Raji (cell line): Measurements from ENCODE around the gene C17orf100.
A peak's percentile ranks its signal among the peaks of the same experiment; 100 is the strongest.

Experiments used
- POLR2A ChIP-seq: IDR thresholded peaks from 2 replicates; pipeline ENCODE4 v1.6.1; 2011; ENCODE audit warnings: low read depth, low read length, control low read depth; ENCODE audit not compliant: insufficient read depth

Gene C17orf100

DNA sequence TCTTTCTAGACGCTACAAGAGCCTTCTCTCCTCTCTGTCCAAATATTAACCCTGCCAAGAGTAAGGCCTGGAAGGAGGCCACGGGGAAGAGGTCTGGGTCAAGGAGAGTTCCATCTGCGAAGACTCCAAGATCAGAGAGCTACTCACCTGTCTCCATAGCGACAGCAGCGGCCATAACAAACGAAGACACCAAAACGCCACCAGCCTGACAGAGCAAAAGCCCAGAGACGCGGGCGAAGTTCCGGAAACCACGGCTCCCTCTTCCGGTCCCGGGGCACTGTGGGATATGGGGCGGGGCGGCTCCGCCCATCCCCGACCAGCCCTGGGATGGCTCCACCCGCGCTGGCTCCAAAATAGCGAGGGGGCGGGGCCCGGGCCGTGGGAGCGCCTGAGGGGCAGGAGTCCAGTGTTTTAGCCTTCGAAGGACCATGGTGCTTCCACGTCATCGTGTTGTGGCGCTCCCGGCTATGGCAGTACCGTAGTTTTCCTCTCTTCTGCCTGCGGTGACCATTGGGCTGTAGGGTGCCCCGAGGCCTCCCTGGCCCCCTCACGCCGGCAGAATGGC, at the start of gene C17orf100, which contains the start of gene MED31:
Gene C17orf100 (plus strand): TSS at position 409 of the 565 bp plus-strand sequence. CDS start 152 bp downstream, at position 561.
Gene MED31 (minus strand): TSS at position 252 of the 565 bp plus-strand sequence. CDS start 77 bp downstream, at position 175.
- TF ChIP-seq POLR2A = peak; percentile 86

DNA sequence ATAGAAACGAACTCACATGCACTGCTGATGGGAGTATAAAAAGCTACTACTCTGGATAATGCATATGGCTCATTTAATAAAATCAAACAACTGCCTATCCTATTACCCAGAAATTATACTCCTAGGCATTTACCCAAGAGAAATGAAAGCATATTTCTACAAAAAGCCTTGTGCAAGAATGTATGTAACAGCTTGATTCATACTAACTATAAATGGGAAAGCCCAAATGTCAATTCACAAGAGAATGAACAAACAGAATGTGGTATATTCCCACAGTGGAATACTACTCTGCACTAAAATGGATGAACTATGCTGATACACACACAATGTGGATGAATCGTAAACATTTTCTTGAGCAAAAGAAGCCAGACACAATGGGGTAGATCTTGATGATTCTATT, 49.4 kb upstream of the C17orf100 start:
- TF ChIP-seq POLR2A = no peak

GRCh38 chr17:6603744-6604325, 47.7 kb upstream of the C17orf100 start:
- TF ChIP-seq POLR2A = no peak

- no peak for TF ChIP-seq POLR2A
These were observed 46.4 kb upstream of the C17orf100 start for GRCh38 chr17:6605142-6605541.

DNA sequence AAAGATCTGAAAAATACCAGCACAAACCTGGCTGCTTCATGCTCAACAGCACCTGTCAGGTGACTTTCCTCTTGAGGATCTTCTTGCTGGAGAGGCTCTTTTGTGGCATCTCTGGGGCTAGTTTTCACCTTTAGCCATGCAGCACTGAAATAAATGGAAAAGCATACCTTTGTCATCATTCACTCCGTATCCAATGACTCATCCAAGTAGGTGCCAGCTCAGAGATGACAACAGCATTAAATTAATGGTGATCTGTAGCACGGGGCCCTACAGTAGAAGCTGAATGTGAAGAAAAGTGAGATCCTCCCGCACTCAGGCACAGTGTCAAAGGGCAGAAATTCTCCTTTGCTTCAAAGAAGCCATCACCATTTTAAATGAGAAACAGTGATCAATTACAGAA, 43.2 kb upstream of the C17orf100 start:
- TF ChIP-seq POLR2A = no peak

DNA sequence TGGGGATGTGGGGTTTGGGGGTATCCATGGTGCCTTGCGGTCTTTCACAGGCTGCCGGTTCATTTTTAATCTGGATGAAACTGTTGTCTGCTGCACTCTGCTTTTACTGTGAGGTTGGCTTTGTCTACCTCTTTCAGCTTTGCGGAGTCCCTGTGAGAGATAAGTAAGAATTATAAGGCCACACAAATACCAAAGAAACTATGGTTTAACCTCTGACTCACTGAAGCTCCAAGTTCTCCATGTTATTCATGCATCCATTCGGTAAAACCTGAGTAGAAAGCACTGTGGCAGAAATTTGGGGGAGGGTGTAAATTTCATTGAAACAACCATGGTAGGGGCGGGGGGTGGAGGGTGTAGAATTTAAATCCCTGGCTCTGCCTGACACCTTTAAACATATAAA, 41.6 kb upstream of the C17orf100 start:
- TF ChIP-seq POLR2A = no peak

- no peak for TF ChIP-seq POLR2A
These were observed 40.3 kb upstream of the C17orf100 start for GRCh38 chr17:6611231-6611630.

DNA sequence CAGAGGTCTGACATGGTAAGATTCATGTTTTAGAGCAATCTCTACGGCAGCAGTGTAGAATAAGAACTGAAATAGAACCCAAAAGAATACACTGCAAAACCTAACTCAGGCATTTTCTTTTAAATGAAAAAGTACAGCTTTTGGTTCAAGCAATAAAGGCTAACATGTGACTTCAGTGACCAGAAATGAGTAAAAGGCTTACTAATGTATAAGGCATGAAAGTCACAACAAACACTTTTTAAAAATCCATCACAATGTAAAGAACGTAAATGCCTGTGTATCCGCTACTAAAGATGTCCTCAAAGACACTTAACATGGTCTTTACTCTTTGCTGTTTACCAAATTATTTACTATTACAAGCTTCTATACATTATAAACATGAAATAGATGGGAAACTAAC, 27.6 kb upstream of the C17orf100 start:
- no peak for TF ChIP-seq POLR2A

DNA sequence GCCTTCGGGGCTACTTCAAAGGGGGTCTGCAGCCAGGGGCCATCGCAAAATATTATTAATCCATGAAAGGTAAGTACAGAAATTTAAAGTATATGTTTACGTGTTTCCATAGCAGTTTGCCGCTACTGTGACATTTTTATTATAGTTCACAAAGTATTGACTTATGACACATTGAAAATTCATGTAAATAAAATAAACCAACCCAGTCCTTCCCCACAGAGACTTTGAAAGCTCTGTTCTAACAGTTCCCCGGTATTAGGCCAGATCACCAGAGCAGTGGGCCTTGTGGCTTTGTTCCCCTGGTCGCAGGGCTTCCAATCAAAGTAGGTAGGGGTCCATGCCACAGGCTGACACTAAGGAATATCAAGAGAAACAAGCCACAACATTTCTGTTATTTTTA, 24.9 kb upstream of the C17orf100 start:
- no peak for TF ChIP-seq POLR2A

GRCh38 chr17:6627019-6627418, 24.5 kb upstream of the C17orf100 start:
- TF ChIP-seq POLR2A = no peak

DNA sequence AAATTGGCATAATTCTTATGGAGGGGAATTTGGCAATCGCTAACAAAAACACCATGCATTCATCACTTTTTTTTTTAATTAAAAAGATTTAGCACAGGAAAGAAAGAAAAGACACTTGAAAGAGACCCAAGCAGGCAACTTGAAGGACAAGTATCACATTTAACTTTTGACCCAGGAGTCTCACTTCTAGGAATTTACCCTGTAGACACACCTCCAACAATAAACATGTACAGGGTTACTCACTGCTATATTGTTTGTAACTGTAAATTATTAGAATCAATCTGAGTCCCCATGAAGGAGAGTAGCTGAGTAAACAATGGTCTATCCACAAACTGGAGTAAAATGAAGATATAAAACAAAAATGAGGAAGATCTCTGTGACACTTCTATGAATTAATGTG, 21.2 kb upstream of the C17orf100 start:
- TF ChIP-seq POLR2A = no peak

DNA sequence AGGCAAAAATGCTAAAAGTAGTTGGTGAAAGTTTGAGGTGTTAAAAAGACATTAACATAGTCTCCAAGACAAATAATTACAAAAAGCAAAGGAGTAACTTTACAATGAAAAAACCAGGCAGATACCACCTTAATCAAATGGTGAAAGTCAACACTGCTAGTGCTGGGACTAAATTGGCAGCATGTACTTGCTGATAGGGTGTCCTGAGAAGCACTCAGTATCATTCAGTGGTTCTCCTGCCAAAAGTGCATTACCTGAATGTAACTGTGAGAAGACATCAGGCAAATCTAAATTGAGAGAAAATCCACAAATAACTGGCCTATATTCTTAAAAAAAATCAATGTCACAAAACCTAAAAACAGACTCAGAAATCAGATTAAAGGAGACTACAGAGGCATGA, 19.0 kb upstream of the C17orf100 start:
- TF ChIP-seq POLR2A = no peak

DNA sequence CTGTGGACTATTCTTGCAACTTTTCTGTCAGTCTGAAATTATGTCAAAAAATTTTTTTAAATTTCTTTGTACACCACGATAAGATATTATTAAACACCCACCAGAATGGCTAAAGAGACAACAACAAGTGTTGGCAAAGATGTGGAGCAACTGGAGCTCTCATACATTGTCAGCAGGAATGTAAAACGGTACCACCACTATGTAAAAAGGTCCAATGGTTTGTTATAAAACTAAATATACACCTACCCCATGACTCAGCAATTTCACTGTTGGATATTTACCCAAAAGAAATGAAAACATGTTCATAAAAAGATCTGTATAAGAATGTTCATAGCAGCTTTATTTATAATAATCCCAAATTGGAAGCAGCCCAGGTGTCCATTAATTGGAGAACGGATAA, 18.3 kb upstream of the C17orf100 start:
- TF ChIP-seq POLR2A = no peak

DNA sequence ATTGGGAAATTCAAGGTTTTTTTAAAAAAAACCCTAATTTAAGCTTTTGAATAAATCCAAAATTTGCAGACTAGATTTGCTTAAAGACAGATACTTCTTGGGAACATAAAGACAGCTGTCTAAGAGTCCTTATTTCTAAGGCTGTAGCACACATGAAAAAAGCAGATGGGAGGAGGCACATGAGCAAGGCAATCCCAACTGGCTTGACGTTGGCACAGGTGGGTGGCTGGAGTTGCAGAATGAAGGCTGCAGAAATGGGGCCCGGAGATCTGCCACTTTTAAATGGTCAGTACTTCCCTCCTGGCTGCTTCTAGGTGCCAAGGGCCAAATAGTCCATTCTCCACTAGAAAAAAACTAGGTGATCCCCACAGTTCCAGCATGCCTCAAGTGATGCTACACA, 15.5 kb upstream of the C17orf100 start:
- no peak for TF ChIP-seq POLR2A

DNA sequence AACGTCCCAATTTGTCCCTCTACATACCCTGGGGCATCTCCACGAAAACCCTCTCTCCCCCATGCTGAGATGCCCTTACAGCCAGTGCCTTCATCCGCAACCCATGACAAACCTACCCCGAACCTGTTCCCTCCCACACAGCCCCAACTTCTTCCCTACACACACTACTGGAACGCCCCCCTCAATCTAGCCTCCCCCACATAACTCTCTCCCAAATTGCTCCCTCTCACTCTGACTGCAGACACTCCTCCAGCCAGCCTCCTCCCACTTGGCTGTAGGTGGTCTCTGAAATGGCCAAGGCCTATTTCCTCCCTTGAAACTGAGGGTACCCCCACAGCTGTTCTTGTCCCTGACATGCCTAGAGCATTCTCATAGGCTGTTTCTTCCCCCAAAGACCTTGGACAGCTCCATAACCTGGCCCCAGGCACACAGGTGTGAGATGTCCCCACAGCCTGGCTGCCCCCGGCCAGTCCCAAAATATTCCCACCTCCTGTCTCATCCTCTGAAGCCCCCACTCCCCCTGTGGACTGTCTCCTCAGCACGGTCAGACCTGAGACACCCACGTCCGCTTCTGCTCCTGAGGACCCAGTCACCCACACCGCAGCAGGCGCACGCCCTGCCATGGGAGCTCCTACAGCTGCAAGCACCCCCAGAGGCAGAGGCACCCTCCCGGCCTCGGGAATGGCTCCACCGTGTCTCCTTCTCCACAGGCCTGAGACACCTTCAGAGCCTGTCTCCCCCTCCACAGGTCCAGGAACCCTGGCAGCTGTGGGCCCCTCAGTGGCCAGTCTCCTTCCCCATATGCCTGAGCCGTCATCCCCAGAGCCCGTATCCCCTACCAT, 14.7 kb upstream of the C17orf100 start:
- no peak for TF ChIP-seq POLR2A

- TF ChIP-seq POLR2A = no peak
These were observed 14.1 kb upstream of the C17orf100 start for GRCh38 chr17:6637458-6637840.
